ENCODE measurements around the gene RNASE11. TPM values are rescaled to one million over a fixed set of nuclear protein-coding genes. Genes with fewer than 3 reads are reported as not detected.

The RNASE11 gene
- total and polyA plus RNA-seq, 2 donors (not counting 1 experiment from before 2014, with no cell fraction given), result not detected

GRCh38 chr14:20623798-20624197, 36.0 kb upstream of the RNASE11 start:
- Histone ChIP-seq H3K9me3 (ENCODE audit: control extremely low read depth in 1 of 3, control insufficient read depth in 2 of 3, insufficient read depth in 1 of 3, low read length in 2 of 3) (peaks cover 0 to 28% (median 0%) of the 10 kb centered on the region in 3 donors), H3K9ac (ENCODE audit: low read length) (no peak overlapping the region), H3K27ac (ENCODE audit: low read length in 2 of 2) (no peak overlapping the region), H3K4me1 (ENCODE audit: control insufficient read depth in 2 of 2, insufficient read depth in 2 of 2, low read length in 2 of 2) (peaks cover 46 to 52% of the 10 kb centered on the region in 2 donors), H3K79me2 (ENCODE audit: control insufficient read depth, insufficient read depth, low read length) (no peaks in the 10 kb centered on the region), H3K27me3 (replicated peaks in 1 of 4; ENCODE audit: control extremely low read depth in 1 of 4, control insufficient read depth in 3 of 4, insufficient read depth in 4 of 4, low read length in 3 of 4) (peaks cover 0 to 23% (median under 1%) of the 10 kb centered on the region in 4 experiments), H2AFZ (ENCODE audit: insufficient read depth, low read depth, low read length, poor library complexity, severe bottlenecking) (no peak overlapping the region), H3K36me3 (replicated peaks in 1 of 2; ENCODE audit: control extremely low read depth in 1 of 2, control insufficient read depth in 1 of 2, extremely low read depth in 1 of 2, insufficient read depth in 2 of 2, low read length in 1 of 2) (no peaks in the 10 kb centered on the region), H3K4me2 (replicated peaks; ENCODE audit: low read depth, low read length, poor library complexity, severe bottlenecking) (peak overlapping the region; percentile 68), H3K4me3 (ENCODE audit: control extremely low read depth in 1 of 5, extremely low read depth in 1 of 5, insufficient read depth in 1 of 5, low read depth in 2 of 5, low read length in 4 of 5) (peak overlapping the region in 1 of 5 experiments; percentile 32), H4K20me1 (ENCODE audit: control insufficient read depth, insufficient read depth, low read length, poor library complexity, severe bottlenecking) (no peaks in the 10 kb centered on the region)
- 52% methylated on average over 9 of the region's 15 CpGs for WGBS (ENCODE audit: insufficient coverage)
- intact Hi-C loops (cut with micrococcal nuclease), result no loop called here
- Mint-ChIP-seq H3K4me3 (peak overlapping the region; percentile 85), H3K27ac (peak overlapping the region; percentile 22), H3K4me1 (peaks cover 60% of the 10 kb centered on the region), H3K27me3 (peaks cover 34% of the 10 kb centered on the region), H3K9me3 (ENCODE audit: insufficient read depth) (no peaks in the 10 kb centered on the region)
- POLR2A ChIA-PET, result no interaction called here
- CTCF ChIA-PET, result interaction anchor here (1.7 to 3.1 kb wide), 2 partner anchors 10 to 67 kb away, joined by 5 to 19 read pairs; no protein-coding TSS in a partner anchor
- no peak for ATAC-seq (ENCODE audit: low read depth)
- no peak for DNase-seq
- TF ChIP-seq EZH2 (IDR thresholded peaks at IDR 0.05; ENCODE audit: borderline replicate concordance, insufficient read depth, low read depth, low read length, poor library complexity, severe bottlenecking) (no peak), CTCF (IDR thresholded peaks at IDR 0.05) (no peak)

- H3K27ac Mint-ChIP-seq, result peak overlapping the region; percentile 39
- Histone ChIP-seq H3K4me1 (ENCODE audit: control insufficient read depth in 2 of 2, insufficient read depth in 2 of 2, low read length in 2 of 2) (peaks cover 45 to 46% of the 10 kb centered on the region in 2 donors), H3K79me2 (ENCODE audit: control insufficient read depth, insufficient read depth, low read length) (no peaks in the 10 kb centered on the region), H3K27me3 (replicated peaks in 1 of 4; ENCODE audit: control extremely low read depth in 1 of 4, control insufficient read depth in 3 of 4, insufficient read depth in 4 of 4, low read length in 3 of 4) (peaks cover 0 to 18% (median 0%) of the 10 kb centered on the region in 4 experiments), H3K9me3 (ENCODE audit: control extremely low read depth in 1 of 3, control insufficient read depth in 2 of 3, insufficient read depth in 1 of 3, low read length in 2 of 3) (peaks cover 0 to 28% (median 0%) of the 10 kb centered on the region in 3 donors), H3K27ac (ENCODE audit: low read length in 2 of 2) (no peak overlapping the region), H2AFZ (ENCODE audit: insufficient read depth, low read depth, low read length, poor library complexity, severe bottlenecking) (peak overlapping the region; percentile 37), H3K4me3 (ENCODE audit: control extremely low read depth in 1 of 5, extremely low read depth in 1 of 5, insufficient read depth in 1 of 5, low read depth in 2 of 5, low read length in 4 of 5) (peak overlapping the region in 4 of 5 experiments; percentile 14 to 38 (median 32)), H3K4me2 (replicated peaks; ENCODE audit: low read depth, low read length, poor library complexity, severe bottlenecking) (peak overlapping the region; percentile 68), H3K9ac (ENCODE audit: low read length) (peak overlapping the region; percentile 46), H4K20me1 (ENCODE audit: control insufficient read depth, insufficient read depth, low read length, poor library complexity, severe bottlenecking) (no peaks in the 10 kb centered on the region), H3K36me3 (replicated peaks in 1 of 2; ENCODE audit: control extremely low read depth in 1 of 2, control insufficient read depth in 1 of 2, extremely low read depth in 1 of 2, insufficient read depth in 2 of 2, low read length in 1 of 2) (no peaks in the 10 kb centered on the region)
- 10% methylated on average over 23 of the region's 29 CpGs for WGBS (ENCODE audit: insufficient coverage)
- no peaks in the 10 kb centered on the region for H3K9me3 Mint-ChIP-seq (ENCODE audit: insufficient read depth)
- H3K4me1 Mint-ChIP-seq, result peaks cover 55% of the 10 kb centered on the region
- DNase-seq (peak; percentile 47), ATAC-seq (ENCODE audit: low read depth) (peak; percentile 14)
- peak overlapping the region; percentile 85 for H3K4me3 Mint-ChIP-seq
- TF ChIP-seq CTCF (IDR thresholded peaks at IDR 0.05), result no peak
- no peak for TF ChIP-seq EZH2 (IDR thresholded peaks at IDR 0.05; ENCODE audit: borderline replicate concordance, insufficient read depth, low read depth, low read length, poor library complexity, severe bottlenecking)
- H3K27me3 Mint-ChIP-seq, result peaks cover 29% of the 10 kb centered on the region
- intact Hi-C loops (cut with micrococcal nuclease), result loop anchor here (1.0 kb wide), 1 partner anchor 9 kb away; no protein-coding TSS in a partner anchor
- POLR2A ChIA-PET, result no interaction called here
- CTCF ChIA-PET, result interaction anchor here (0.6 to 3.1 kb wide), 8 partner anchors 9 to 445 kb away, joined by 3 to 19 read pairs (median 4); no protein-coding TSS in a partner anchor
Observed at GRCh38 chr14:20622816-20623291, 35.1 kb upstream of the RNASE11 start.
